ENCODE measurements around the gene EXOSC3.
"Not testable (repeated sequence)": the region's sequence is repeated elsewhere in the genome, so short reads cannot be mapped to it uniquely, and the experiment has no call there.

Gene EXOSC3

GRCh38 chr9:37775216-37775919 lies 9.5 kb downstream of the EXOSC3 start:
- no peak for DNase-seq

- DNase-seq: no peak
Measured at GRCh38 chr9:37769995-37770394, 14.9 kb downstream of the EXOSC3 start.

- no peak for DNase-seq
Measured at GRCh38 chr9:37769306-37769705, 15.6 kb downstream of the EXOSC3 start.

GRCh38 chr9:37765263-37765662 lies 19.6 kb downstream of the EXOSC3 start:
- DNase-seq: not testable (repeated sequence)

- no peak for DNase-seq
Measured at GRCh38 chr9:37761511-37761910, 23.4 kb downstream of the EXOSC3 start.

GRCh38 chr9:37760416-37761161 lies 24.3 kb downstream of the EXOSC3 start:
- no peak for DNase-seq

- DNase-seq: no peak
Measured at GRCh38 chr9:37758747-37759146, 26.1 kb downstream of the EXOSC3 start.

GRCh38 chr9:37753489-37754190 lies 31.2 kb downstream of the EXOSC3 start, which contains the start of gene TRMT10B:
Gene TRMT10B, plus strand, starts transcription at chr9:37753805. Its CDS starts 8,127 bp downstream, at chr9:37761932.
- peak; percentile 18 to 81 (median 58) for DNase-seq

GRCh38 chr9:37752642-37753488 lies 32.0 kb downstream of the EXOSC3 start:
- DNase-seq: no peak

GRCh38 chr9:37752112-37752511 lies 32.8 kb downstream of the EXOSC3 start:
- not testable (repeated sequence) for DNase-seq

GRCh38 chr9:37751704-37752103 lies 33.2 kb downstream of the EXOSC3 start:
- DNase-seq: not testable (repeated sequence)

GRCh38 chr9:37751186-37751585 lies 33.7 kb downstream of the EXOSC3 start:
- DNase-seq: no peak

- no peak for DNase-seq
Measured at GRCh38 chr9:37749129-37749528, 35.7 kb downstream of the EXOSC3 start.

- peak in 6 of 14 donors; percentile 7 to 24 (median 8) for DNase-seq
Measured at GRCh38 chr9:37747271-37747753, 37.6 kb downstream of the EXOSC3 start.

- DNase-seq: no peak
Measured at GRCh38 chr9:37746448-37747270, 38.2 kb downstream of the EXOSC3 start.

- no peak for DNase-seq
Measured at GRCh38 chr9:37745970-37746369, 38.9 kb downstream of the EXOSC3 start.

GRCh38 chr9:37740631-37741328 lies 44.1 kb downstream of the EXOSC3 start:
- no peak for DNase-seq

GRCh38 chr9:37740128-37740527 lies 44.7 kb downstream of the EXOSC3 start:
- DNase-seq: no peak

- no peak for DNase-seq
Measured at GRCh38 chr9:37739222-37739621, 45.6 kb downstream of the EXOSC3 start.

- DNase-seq: no peak
Measured at GRCh38 chr9:37732952-37733351, 51.9 kb downstream of the EXOSC3 start.
